ENCODE measurements around the gene UBE2V1. TPM values are rescaled to one million over a fixed set of nuclear protein-coding genes. Genes with fewer than 3 reads are reported as not detected.
"Not testable (repeated sequence)": the region's sequence is repeated elsewhere in the genome, so short reads cannot be mapped to it uniquely, and the experiment has no call there.

Gene UBE2V1
- total RNA-seq, 2 experiments from 2014 or later = 167 to 174 TPM

DNA sequence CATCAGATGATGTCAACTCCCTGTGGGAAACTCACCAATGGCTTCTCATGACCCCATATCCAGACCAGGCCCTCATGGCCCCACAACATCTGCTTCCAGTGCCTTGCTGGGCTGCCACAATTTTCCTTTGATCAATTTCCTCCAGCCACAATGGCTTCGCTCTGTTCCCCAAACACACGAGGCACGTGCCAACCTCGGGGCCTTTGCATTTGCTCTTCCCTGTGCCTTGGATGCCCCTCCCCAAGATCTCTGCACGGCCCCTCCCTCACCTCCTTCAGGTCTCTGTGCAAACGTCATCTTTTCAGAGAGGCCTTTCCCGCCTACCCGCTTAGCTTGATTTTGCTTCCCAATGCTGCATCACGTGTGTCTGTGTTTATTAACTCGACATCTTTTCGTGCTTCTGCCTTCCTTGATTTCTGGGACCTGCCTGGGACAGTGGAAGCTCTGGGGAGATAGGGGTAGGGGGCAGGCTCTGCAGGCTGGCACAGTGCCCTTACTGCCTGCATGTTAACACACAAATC is 27.4 kb upstream of the UBE2V1 start:
- CTCF ChIA-PET = interaction anchor here (0.9 to 1.8 kb wide), 2 partner anchors 13 to 29 kb away, joined by 3 to 6 read pairs; partner anchors contain the start of gene PEDS1

GRCh38 chr20:50138479-50139393 is 25.8 kb upstream of the UBE2V1 start:
- POLR2A ChIA-PET = no interaction called here
- CTCF ChIA-PET = interaction anchor here (1.2 to 1.8 kb wide), 4 partner anchors 18 to 201 kb away, joined by 3 to 6 read pairs (median 4); no protein-coding TSS in a partner anchor

More for the DNA sequence above, 27.4 kb upstream of the UBE2V1 start:
- POLR2A ChIA-PET = no interaction called here

DNA sequence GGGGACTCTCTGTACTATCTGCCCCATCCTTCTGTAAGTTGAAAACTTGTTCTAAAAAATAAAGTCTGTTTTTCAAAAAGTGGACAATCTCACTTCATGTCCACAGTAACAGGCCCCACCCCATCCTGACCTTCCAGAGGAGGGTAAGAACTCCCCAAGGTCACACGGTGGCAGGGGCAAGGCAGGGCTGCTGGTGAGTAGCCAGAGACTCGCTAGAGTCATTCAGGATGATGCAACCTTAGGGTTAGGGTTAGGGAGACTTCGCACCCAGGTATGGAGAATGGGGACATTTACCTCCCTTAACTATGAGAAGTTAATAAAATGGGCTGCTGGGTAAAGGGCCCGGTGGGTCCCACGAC is 25.1 kb upstream of the UBE2V1 start:
- CTCF ChIA-PET = interaction anchor here (1.4 to 1.5 kb wide), 2 partner anchors 31 to 201 kb away, joined by 3 read pairs; no protein-coding TSS in a partner anchor
- POLR2A ChIA-PET = no interaction called here

GRCh38 chr20:50137702-50138101 is 24.8 kb upstream of the UBE2V1 start:
- CTCF ChIA-PET = interaction anchor here (1.4 to 1.5 kb wide), 2 partner anchors 31 to 200 kb away, joined by 3 read pairs; no protein-coding TSS in a partner anchor
- POLR2A ChIA-PET = not testable (repeated sequence)

DNA sequence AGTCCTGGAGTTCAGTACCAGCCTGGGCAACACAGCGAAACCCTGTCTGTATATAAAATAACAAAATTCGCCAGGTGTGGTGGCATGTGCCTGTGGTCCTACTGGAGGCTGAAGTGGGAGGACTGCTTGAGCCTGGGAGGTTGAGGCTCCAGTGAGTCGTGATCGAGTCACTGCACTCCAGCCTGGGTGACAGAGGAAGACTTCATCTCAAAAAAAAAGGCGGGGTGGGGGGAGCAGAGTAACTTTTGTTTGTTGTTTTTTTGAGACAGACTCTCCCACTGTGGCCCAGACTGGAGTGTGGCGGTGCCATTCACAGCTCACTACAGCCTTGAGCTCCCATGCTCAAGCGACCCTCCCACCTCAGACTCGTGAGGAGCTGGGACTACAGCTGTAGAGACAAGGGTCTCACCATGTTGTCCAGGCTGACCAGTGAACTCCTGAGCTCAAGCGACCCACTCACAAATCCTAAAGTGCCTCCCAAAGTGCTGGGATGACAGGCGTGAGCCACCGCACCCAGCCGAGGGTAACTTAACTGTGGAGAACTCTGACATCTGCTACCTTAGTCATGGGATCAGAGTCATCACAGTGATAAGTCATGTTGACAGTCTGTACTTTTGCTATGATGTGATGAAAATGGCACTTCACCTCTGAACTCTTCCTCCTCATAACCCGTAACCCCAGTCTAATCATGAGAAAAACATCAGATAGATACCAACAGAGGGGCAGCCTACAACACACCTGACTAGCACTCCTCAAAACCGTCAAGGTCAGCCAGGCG is 24.1 kb upstream of the UBE2V1 start:
- ChIA-PET POLR2A (no interaction called here), CTCF (interaction anchor here (1.4 to 1.5 kb wide), 2 partner anchors 32 to 200 kb away, joined by 3 read pairs; no protein-coding TSS in a partner anchor)

DNA sequence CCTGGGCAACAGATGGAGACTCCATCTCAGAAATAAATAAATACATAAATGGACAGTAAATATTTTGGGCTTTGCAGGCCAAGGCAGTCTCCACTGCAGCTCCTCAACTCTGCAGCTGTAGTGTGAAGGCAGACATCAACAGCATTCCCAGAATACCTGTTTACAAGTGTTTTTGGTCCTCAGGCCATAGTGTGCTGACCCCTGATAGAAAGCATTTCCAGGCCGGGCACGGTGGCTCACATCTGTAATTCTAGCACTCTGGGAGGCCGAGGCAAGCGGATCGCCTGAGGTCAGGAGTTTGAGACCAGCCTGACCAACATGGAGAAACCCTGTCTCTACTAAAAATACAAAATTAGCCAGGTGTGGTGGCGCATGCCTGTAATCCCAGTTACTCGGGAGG is 22.2 kb upstream of the UBE2V1 start:
- CTCF ChIA-PET = interaction anchor here (1.3 to 4.8 kb wide), 3 partner anchors 14 to 156 kb away, joined by 3 to 12 read pairs (median 3); no protein-coding TSS in a partner anchor

DNA sequence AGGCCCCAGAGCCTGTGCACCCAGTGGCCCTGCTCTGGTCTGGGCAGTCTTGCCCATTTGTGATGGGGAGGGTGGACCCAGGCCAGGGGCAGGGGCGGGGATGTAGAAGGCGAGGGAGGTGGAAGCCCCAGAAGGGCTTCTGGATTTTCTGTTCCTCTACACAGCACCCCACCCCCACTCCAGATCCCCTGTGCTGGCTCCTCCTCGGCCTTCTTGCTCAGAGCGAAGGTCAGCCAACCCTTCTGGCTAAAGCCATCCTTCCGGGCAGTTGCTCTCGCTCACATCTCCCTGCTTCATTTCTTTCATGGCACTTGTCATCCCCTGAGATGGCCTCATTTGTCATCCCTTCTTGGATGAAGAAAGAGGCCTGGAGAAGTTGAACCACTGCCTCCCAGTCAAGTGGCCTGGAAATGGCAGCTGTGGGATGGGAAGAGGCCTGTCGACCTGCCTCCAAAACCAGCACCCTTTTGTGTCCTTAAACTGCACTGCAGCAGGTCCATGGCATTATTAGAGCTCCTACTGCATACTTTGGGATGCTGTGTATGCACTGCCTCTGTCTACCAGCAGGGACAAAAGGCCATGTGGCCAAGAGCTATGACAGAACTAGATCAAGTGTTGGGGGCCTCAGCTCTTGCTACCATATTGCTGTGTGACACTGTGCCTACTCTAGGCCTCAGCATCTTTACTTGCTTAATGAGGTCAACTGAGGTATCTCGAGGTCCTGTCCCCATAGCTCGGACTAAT is 20.7 kb upstream of the UBE2V1 start:
- ChIA-PET POLR2A (no interaction called here), CTCF (interaction anchor here (1.0 to 4.8 kb wide), 4 partner anchors 13 to 155 kb away, joined by 3 to 12 read pairs (median 3); no protein-coding TSS in a partner anchor)

More for the DNA sequence above, 22.2 kb upstream of the UBE2V1 start:
- POLR2A ChIA-PET = not testable (repeated sequence)

DNA sequence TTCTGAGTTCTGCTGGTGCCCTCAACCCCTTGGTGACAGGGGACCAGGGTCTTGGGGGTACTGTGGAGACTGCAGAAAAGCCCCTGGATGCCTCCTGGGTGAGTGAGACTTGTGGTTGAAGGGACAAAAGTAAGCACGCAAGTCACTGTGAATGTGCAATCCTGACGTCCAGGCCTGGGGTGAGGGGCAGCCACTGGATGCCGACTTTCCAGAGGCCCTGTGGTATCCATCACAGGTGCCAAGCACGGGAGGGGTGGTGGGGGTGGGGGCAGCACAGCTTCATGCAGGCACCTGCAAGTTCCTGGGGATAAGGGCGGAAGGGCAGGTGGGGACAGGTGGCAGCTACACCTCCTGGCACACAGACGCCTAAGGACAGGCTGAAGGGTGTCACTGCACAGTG is 20.1 kb upstream of the UBE2V1 start:
- POLR2A ChIA-PET = no interaction called here
- CTCF ChIA-PET = interaction anchor here (4.8 kb wide), 1 partner anchor 12 kb away, joined by 12 read pairs; no protein-coding TSS in a partner anchor

DNA sequence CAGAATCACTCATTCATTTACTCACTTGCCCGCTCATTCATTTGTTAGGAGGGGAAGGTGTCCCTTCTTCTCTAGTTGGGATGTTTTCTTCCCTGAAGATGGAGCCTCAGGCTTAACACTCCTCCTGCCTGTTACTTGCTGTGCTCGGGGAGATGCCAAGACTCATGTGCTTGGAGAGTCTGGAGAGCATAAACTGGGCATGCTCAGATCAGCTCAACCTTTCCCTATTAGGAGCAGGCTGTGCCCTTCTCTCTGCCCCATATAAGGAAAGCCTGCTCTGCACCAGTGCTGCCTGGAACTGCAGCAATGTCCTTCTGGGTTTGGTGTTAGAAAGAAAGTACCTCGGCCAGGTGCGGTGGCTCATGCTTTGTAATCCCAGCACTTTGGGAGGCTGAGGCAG is 18.0 kb upstream of the UBE2V1 start:
- ChIA-PET CTCF (interaction anchor here (4.8 kb wide), 1 partner anchor 10 kb away, joined by 12 read pairs; no protein-coding TSS in a partner anchor), POLR2A (no interaction called here)

DNA sequence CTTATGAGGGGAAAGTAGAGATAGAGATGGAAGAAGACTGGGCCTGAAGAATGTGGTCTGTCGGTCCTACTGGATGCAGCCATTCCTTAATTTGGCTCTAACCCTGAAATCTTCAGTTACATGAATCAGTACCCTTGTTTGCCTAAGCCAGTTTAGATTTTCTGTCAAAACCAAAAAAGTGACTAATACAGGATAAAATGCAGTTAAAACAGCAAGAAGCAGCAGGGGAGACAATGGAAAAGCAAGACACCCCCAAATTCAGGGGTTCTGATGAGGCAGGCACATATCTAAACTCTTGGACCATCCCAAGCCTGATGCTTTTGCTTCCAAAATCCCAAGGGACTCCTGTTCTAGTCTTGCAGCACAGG is 17.4 kb upstream of the UBE2V1 start:
- ChIA-PET CTCF (interaction anchor here (4.8 kb wide), 1 partner anchor 9 kb away, joined by 12 read pairs; no protein-coding TSS in a partner anchor), POLR2A (no interaction called here)

- POLR2A ChIA-PET = no interaction called here
- CTCF ChIA-PET = no interaction called here
These were observed 16.9 kb upstream of the UBE2V1 start for GRCh38 chr20:50129662-50130355.

GRCh38 chr20:50128520-50128905 is 15.6 kb upstream of the UBE2V1 start:
- CTCF ChIA-PET = interaction anchor here (0.5 to 1.0 kb wide), 2 partner anchors 19 to 41 kb away, joined by 3 to 4 read pairs; no protein-coding TSS in a partner anchor
- POLR2A ChIA-PET = no interaction called here

DNA sequence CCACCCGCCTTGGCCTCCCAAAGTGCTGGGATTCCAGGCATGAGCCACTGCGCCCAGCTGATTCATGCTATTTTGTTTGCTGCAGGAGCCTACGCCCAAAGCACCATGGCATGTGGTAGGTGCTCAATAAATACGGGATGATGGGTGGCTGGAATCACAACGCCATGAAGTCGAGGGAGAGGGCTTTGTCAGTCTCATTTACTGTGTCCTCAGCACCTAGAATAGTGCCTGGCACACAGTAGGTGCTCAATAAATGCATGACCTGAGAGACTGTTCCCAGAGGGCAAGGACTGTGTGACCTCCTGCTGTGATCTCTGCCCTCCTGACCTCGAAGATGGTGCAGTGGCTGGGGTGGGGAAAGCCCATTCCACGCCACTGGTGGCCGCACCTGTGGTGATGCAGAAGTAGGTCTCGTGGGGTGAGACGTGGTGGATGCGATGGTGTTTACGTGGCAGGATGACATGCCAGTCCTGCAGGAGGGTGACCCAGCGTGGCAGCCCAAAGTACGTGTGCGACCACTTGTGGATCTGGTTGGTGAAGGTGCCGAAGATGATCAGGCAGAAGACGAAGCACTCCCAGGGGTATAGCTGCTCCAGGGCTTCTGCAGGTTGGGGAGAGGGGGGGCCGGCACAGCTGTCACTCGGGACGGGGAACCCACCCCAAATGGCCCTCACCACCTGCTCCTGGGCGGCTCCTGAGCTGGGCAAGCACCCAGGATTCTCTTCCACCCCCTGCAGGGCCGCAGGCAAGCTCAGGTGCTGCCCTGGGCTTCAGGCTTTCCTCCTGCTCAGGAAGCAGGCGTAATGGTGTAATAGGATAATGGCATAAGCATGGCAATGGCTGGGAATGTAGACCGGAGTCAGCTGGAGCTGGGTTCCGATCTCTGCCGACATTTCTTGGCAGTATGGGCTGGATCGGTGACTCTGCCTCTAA is 14.9 kb upstream of the UBE2V1 start:
- ChIA-PET POLR2A (no interaction called here), CTCF (interaction anchor here (0.5 to 1.0 kb wide), 3 partner anchors 19 to 51 kb away, joined by 3 to 4 read pairs (median 4); no protein-coding TSS in a partner anchor)

- POLR2A ChIA-PET = no interaction called here
These were observed 13.7 kb upstream of the UBE2V1 start for GRCh38 chr20:50126662-50127061.

DNA sequence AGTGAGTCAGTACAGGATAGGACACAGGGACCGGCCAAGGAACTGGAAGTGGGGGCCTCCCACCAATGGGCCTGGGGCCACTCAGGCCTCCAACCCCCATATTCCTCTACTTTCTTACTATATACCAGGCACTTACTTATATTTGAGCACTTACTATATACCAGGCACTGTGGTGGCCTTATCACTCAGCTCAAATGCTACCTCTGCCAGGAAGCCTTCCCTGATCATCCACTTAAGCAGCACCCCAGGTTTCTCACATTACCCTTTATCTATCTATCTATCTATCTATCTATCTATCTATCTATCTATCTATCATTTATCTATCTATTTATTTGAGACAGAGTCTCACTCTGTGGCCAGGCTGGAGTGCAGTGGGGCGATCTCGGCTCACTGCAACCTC is 12.3 kb upstream of the UBE2V1 start:
- POLR2A ChIA-PET = no interaction called here
- CTCF ChIA-PET = interaction anchor here (1.1 kb wide), 1 partner anchor 44 kb away, joined by 3 read pairs; no protein-coding TSS in a partner anchor

More at GRCh38 chr20:50126662-50127061, 13.7 kb upstream of the UBE2V1 start:
- CTCF ChIA-PET = interaction anchor here (0.5 kb wide), 1 partner anchor 38 kb away, joined by 3 read pairs; no protein-coding TSS in a partner anchor

DNA sequence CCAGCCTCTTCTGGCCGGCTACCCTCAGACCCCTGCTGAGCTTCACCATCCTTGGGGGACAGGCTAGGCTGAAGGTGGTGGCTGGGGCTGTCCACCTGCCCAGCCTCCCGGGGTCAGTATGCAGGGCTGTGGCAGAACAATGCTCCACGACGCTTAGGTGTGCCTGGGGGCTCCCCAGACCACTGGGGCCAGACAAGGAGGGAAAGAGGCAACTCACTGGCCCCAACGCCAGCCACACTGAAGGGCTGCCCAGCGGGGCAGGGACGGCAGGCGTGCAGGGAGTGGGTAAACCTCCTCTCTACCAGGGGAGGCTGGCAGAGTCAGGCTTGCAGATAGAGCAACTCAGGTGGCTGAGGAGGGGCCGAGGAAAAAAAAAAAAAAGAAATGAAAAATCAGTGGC is 11.5 kb upstream of the UBE2V1 start:
- ChIA-PET CTCF (interaction anchor here (6.4 kb wide), 1 partner anchor 53 kb away, joined by 32 read pairs; no protein-coding TSS in a partner anchor), POLR2A (no interaction called here)

- CTCF ChIA-PET = interaction anchor here (0.7 to 6.4 kb wide), 2 partner anchors 32 to 54 kb away, joined by 4 to 32 read pairs; no protein-coding TSS in a partner anchor
- POLR2A ChIA-PET = interaction anchor here (0.5 kb wide), 1 partner anchor 8 kb away, joined by 3 read pairs; no protein-coding TSS in a partner anchor
These were observed 10.5 kb upstream of the UBE2V1 start for GRCh38 chr20:50123418-50123817.
